Measurements from ENCODE around the gene BCOR.

Gene BCOR

GRCh38 chrX:40003428-40004245, 94.1 kb downstream of the BCOR start:
- no peak for DNase-seq (ENCODE audit: low spot score)

GRCh38 chrX:40003071-40003427, 94.7 kb downstream of the BCOR start:
- no peak for DNase-seq (ENCODE audit: low spot score)

Data from left forelimb (tissue), 1 donor.